HuH-7 (cell line): Measurements from ENCODE around the gene ARHGAP29.
"Not testable (repeated sequence)": the region's sequence is repeated elsewhere in the genome, so short reads cannot be mapped to it uniquely, and the experiment has no call there.

ENCODE experiments used
- DNase-seq: peaks from one replicate; pipeline ENCODE4 v3.0.0; 2011; ENCODE audit warnings: low spot score

ARHGAP29 gene

GRCh38 chr1:94180650-94181049 is 56.7 kb downstream of the ARHGAP29 start:
- no peak for DNase-seq

GRCh38 chr1:94178901-94179300 is 58.5 kb downstream of the ARHGAP29 start:
- DNase-seq, result no peak

- DNase-seq, result no peak
These were observed 68.3 kb downstream of the ARHGAP29 start for GRCh38 chr1:94169126-94169525.

GRCh38 chr1:94165843-94166242 is 71.5 kb downstream of the ARHGAP29 start:
- no peak for DNase-seq

GRCh38 chr1:94164885-94165284 is 72.5 kb downstream of the ARHGAP29 start:
- DNase-seq, result not testable (repeated sequence)

GRCh38 chr1:94164121-94164520 is 73.3 kb downstream of the ARHGAP29 start:
- not testable (repeated sequence) for DNase-seq

- DNase-seq, result not testable (repeated sequence)
These were observed 74.1 kb downstream of the ARHGAP29 start for GRCh38 chr1:94163249-94163648.

GRCh38 chr1:94160811-94161210 is 76.6 kb downstream of the ARHGAP29 start:
- no peak for DNase-seq

GRCh38 chr1:94156096-94156625 is 81.2 kb downstream of the ARHGAP29 start:
- DNase-seq, result no peak

GRCh38 chr1:94154989-94155388 is 82.4 kb downstream of the ARHGAP29 start:
- DNase-seq, result no peak

- DNase-seq, result no peak
These were observed 84.3 kb downstream of the ARHGAP29 start for GRCh38 chr1:94153133-94153532.

GRCh38 chr1:94149166-94149565 is 88.2 kb downstream of the ARHGAP29 start:
- DNase-seq, result not testable (repeated sequence)

GRCh38 chr1:94146273-94146672 is 91.1 kb downstream of the ARHGAP29 start:
- DNase-seq, result no peak

- no peak for DNase-seq
These were observed 92.5 kb downstream of the ARHGAP29 start for GRCh38 chr1:94144836-94145235.

GRCh38 chr1:94143809-94144176 is 93.6 kb downstream of the ARHGAP29 start:
- no peak for DNase-seq

- no peak for DNase-seq
These were observed 94.1 kb downstream of the ARHGAP29 start for GRCh38 chr1:94143173-94143808.

GRCh38 chr1:94142583-94142982 is 94.8 kb downstream of the ARHGAP29 start:
- DNase-seq, result no peak

- no peak for DNase-seq
These were observed 95.4 kb downstream of the ARHGAP29 start for GRCh38 chr1:94142022-94142421.

- DNase-seq, result no peak
These were observed 105.3 kb downstream of the ARHGAP29 start for GRCh38 chr1:94132111-94132510.

GRCh38 chr1:94130851-94131595 is 106.4 kb downstream of the ARHGAP29 start:
- DNase-seq, result no peak

GRCh38 chr1:94126651-94127050 is 110.7 kb downstream of the ARHGAP29 start:
- DNase-seq, result no peak

GRCh38 chr1:94125551-94126514 is 111.6 kb downstream of the ARHGAP29 start:
- DNase-seq, result peak; percentile 61
